Neuronal stem cell (in vitro differentiated cells): ENCODE results near the gene TEX29.

Experiments
- DNase-seq: peaks from one replicate; pipeline ENCODE4 v3.0.0-alpha.2; 2013; ENCODE audit warnings: low spot score
- H2AFZ ChIP-seq: one replicate; pipeline ENCODE4 v1.6.1; 2013; ENCODE audit warnings: mild to moderate bottlenecking, low read length, inconsistent platforms
- H2AK5ac ChIP-seq: 2 replicates; pipeline ENCODE4 v1.6.1; 2013; ENCODE audit warnings: low read depth, mild to moderate bottlenecking, inconsistent platforms, low read length, moderate library complexity, mixed read lengths
- H2BK120ac ChIP-seq: 2 replicates; pipeline ENCODE4 v1.6.1; 2013; ENCODE audit warnings: low read depth, mild to moderate bottlenecking, inconsistent platforms, low read length, moderate library complexity, mixed read lengths
- H2BK12ac ChIP-seq: one replicate; pipeline ENCODE4 v1.6.1; 2013; ENCODE audit warnings: low read length, inconsistent platforms
- H2BK15ac ChIP-seq: 2 replicates; pipeline ENCODE4 v1.6.1; 2013; ENCODE audit warnings: mild to moderate bottlenecking, low read length, inconsistent platforms, mixed read lengths
- H2BK5ac ChIP-seq: one replicate; pipeline ENCODE4 v1.6.1; 2013; ENCODE audit warnings: inconsistent platforms, mild to moderate bottlenecking, low read length, moderate library complexity
- H3K14ac ChIP-seq: one replicate; pipeline ENCODE4 v1.6.1; 2013; ENCODE audit warnings: low read length, inconsistent platforms
- H3K18ac ChIP-seq: 2 replicates; pipeline ENCODE4 v1.6.1; 2013; ENCODE audit warnings: low read length, inconsistent platforms
- H3K23ac ChIP-seq: 2 replicates; pipeline ENCODE4 v1.6.1; 2013; ENCODE audit warnings: low read depth, mild to moderate bottlenecking, mixed read lengths, low read length, inconsistent platforms; ENCODE audit not compliant: poor library complexity
- H3K27ac ChIP-seq: replicated peaks from 3 replicates; pipeline ENCODE4 v1.5.1; 2013; ENCODE audit warnings: low read length, inconsistent platforms
- H3K27me3 ChIP-seq, 3 experiments: 2 replicates each; pipeline ENCODE4 v1.6.1; 2013; ENCODE audit warnings: low read length in 3 of 3, mild to moderate bottlenecking in 2 of 3, inconsistent platforms in 1 of 3, low read depth in 1 of 3, mixed read lengths in 1 of 3, moderate library complexity in 1 of 3; ENCODE audit not compliant: control insufficient read depth in 3 of 3, insufficient read depth in 3 of 3
- H3K36me3 ChIP-seq, 2 donors: replicated peaks in 1 of 2; 2 replicates each; pipeline ENCODE4 v1.6.1; 2013; ENCODE audit warnings: low read length in 2 of 2; ENCODE audit not compliant: control insufficient read depth in 2 of 2, insufficient read depth in 2 of 2
- H3K4ac ChIP-seq: 2 replicates; pipeline ENCODE4 v1.6.1; 2013; ENCODE audit warnings: inconsistent platforms, mild to moderate bottlenecking, low read length, moderate library complexity
- H3K4me1 ChIP-seq, 2 donors: 1 replicate in 1 of 2; 2 replicates in 1 of 2; pipeline ENCODE4 v1.6.1; 2013; ENCODE audit warnings: low read length in 2 of 2, low read depth in 1 of 2; ENCODE audit not compliant: control insufficient read depth in 2 of 2, insufficient read depth in 1 of 2
- H3K4me2 ChIP-seq: one replicate; pipeline ENCODE4 v1.6.1; 2013; ENCODE audit warnings: mild to moderate bottlenecking, low read length, inconsistent platforms; ENCODE audit not compliant: insufficient read depth, poor library complexity, severe bottlenecking
- H3K4me3 ChIP-seq, 2 donors: 2 replicates each; pipeline ENCODE4 v1.5.1; 2013; ENCODE audit warnings: low read length in 2 of 2, mild to moderate bottlenecking in 2 of 2, inconsistent platforms in 1 of 2, moderate library complexity in 1 of 2
- H3K79me1 ChIP-seq: one replicate; pipeline ENCODE4 v1.6.1; 2013; ENCODE audit warnings: low read depth, mild to moderate bottlenecking, inconsistent platforms, low read length, moderate library complexity
- H3K9ac ChIP-seq: one replicate; pipeline ENCODE4 v1.6.1; 2013; ENCODE audit warnings: mild to moderate bottlenecking, low read depth, low read length, inconsistent platforms; ENCODE audit not compliant: poor library complexity
- H3K9me3 ChIP-seq, 2 donors: replicated peaks in 1 of 2; 2 replicates each; pipeline versions ENCODE3 to v1.6.1; 2013; ENCODE audit warnings: low read length in 2 of 2, mild to moderate bottlenecking in 2 of 2, inconsistent platforms in 1 of 2, low read depth in 1 of 2, mixed read lengths in 1 of 2, moderate library complexity in 1 of 2; ENCODE audit not compliant: control insufficient read depth in 2 of 2, insufficient read depth in 1 of 2
- H4K8ac ChIP-seq: one replicate; pipeline ENCODE4 v1.6.1; 2013; ENCODE audit warnings: low read depth, mild to moderate bottlenecking, inconsistent platforms, low read length, moderate library complexity
- H4K91ac ChIP-seq: one replicate; pipeline ENCODE4 v1.6.1; 2013; ENCODE audit warnings: low read length, low read depth, mild to moderate bottlenecking, inconsistent platforms; ENCODE audit not compliant: poor library complexity
- WGBS, 2 donors: extraction: QIAGEN DNeasy Blood & Tissue Kit; methylation state at CpG; one replicate each; pipeline ENCODE4 v1.1.7; 2013; ENCODE audit warnings: missing lambda C conversion rate in 2 of 2, mixed read lengths in 1 of 2; ENCODE audit not compliant: insufficient read length in 2 of 2, insufficient replicate concordance in 1 of 2; ENCODE audit errors: extremely low coverage in 2 of 2; 5-methylcytosine and 5-hydroxymethylcytosine counted together

The TEX29 gene

GRCh38 chr13:111327730-111328573, 7.5 kb downstream of the TEX29 start:
- Histone ChIP-seq H2AFZ (no peak overlapping the region), H3K4me1 (peaks cover 0 to 2% of the 10 kb centered on the region in 2 donors), H3K27ac (no peak overlapping the region), H4K8ac (no peak overlapping the region), H3K36me3 (no peaks in the 10 kb centered on the region), H4K91ac (no peak overlapping the region), H3K14ac (no peak overlapping the region), H2BK15ac (no peak overlapping the region), H3K79me1 (no peaks in the 10 kb centered on the region), H3K9me3 (peaks cover 0 to 2% of the 10 kb centered on the region in 2 donors), H3K4ac (no peak overlapping the region), H3K4me2 (no peak overlapping the region), H3K4me3 (no peak overlapping the region), H2AK5ac (peak overlapping the region; percentile 34), H2BK120ac (no peak overlapping the region), H3K27me3 (no peaks in the 10 kb centered on the region), H2BK12ac (no peak overlapping the region), H3K9ac (no peak overlapping the region), H2BK5ac (no peak overlapping the region), H3K18ac (no peak overlapping the region), H3K23ac (no peak overlapping the region)
- no peak for DNase-seq
- WGBS, 2 donors = no CpG with 5 or more reads among the region's 32 CpGs

DNA sequence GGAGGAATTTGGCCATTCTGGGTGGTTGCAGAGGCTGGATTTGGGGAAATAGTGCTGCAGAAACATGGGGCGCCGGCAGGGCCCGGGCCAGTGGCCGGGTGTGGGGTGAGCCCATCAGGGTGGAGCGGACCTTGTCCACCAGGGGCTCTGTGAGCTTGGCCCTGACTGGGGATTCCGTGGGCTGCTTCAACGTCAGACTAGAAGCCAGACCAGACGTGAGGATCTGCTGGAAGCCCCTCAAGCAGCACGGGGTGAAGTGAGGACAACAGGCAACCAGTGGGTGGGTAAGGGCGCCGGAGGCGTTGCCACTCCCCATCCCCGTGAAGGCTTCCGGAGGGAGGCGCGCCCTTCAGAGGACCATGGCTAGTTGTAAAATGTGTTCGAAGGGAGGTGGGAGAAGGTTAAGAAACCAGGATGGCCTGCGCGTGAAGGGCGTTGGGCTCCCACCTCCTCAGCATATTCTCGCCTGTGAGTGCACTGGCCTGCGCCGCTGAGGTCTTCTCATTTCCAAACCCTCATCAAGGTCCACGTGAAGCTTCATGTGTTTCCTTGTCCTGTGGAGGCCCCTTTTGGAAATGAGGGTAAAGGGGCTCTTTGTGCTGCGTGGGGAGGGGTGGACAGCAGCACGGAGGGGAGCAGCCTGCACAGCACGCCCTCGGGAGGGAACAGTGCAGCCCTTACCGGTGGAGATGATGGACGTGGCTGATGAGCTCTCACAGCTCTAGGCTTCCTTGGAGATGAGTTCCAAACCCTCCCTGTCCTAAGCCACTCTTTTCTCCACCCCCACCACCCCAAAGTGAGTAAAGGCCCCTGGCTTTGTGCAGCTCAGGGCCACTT, 8.3 kb downstream of the TEX29 start:
- Histone ChIP-seq H3K4me2 (no peak overlapping the region), H4K8ac (peak overlapping the region; percentile 43), H3K27ac (no peak overlapping the region), H3K18ac (no peak overlapping the region), H3K4me1 (peaks cover 0 to 2% of the 10 kb centered on the region in 2 donors), H3K9me3 (peaks cover 0 to 2% of the 10 kb centered on the region in 2 donors), H2AK5ac (peak overlapping the region; percentile 34), H3K14ac (peak overlapping the region; percentile 56), H3K36me3 (no peaks in the 10 kb centered on the region), H3K79me1 (no peaks in the 10 kb centered on the region), H2BK5ac (no peak overlapping the region), H2BK120ac (no peak overlapping the region), H3K9ac (no peak overlapping the region), H4K91ac (no peak overlapping the region), H3K4ac (no peak overlapping the region), H3K27me3 (no peaks in the 10 kb centered on the region), H2BK15ac (no peak overlapping the region), H3K4me3 (no peak overlapping the region), H2AFZ (no peak overlapping the region), H3K23ac (no peak overlapping the region), H2BK12ac (no peak overlapping the region)
- WGBS, 2 donors = no CpG with 5 or more reads among the region's 30 CpGs
- DNase-seq = no peak

DNA sequence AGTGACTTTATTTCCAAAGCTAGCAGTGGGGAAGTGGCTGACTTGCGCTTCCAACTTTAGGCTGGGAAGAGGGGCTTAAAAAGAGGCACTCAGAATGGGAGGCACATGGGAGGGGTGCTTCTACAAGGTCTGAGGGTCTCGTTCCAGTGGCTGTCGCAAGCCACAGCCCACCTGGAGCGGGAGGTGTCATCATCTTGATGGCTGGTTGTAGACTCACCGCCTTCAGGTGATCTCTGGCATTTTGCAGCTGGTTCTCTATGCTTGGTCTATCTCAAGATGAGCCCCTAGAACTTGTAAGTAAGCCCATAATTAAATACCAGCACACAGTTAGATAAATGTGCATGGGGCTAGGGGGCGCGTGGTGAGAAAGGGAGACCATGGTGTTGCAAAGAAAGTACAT, 9.2 kb downstream of the TEX29 start:
- no peak overlapping the region for H3K14ac ChIP-seq
- no peak overlapping the region for H2BK12ac ChIP-seq
- no peak overlapping the region for H3K9ac ChIP-seq
- peaks cover 2% of the 10 kb centered on the region in 2 donors for H3K9me3 ChIP-seq
- no CpG with 5 or more reads among the region's 7 CpGs for WGBS, 2 donors
- H3K4me3 ChIP-seq = no peak overlapping the region
- no peak overlapping the region for H3K23ac ChIP-seq
- H4K8ac ChIP-seq = no peak overlapping the region
- no peak overlapping the region for H3K4me2 ChIP-seq
- H3K4ac ChIP-seq = no peak overlapping the region
- no peak overlapping the region for H2BK5ac ChIP-seq
- H2AFZ ChIP-seq = no peak overlapping the region
- no peaks in the 10 kb centered on the region for H3K79me1 ChIP-seq
- H3K27me3 ChIP-seq = no peaks in the 10 kb centered on the region
- no peak overlapping the region for H3K18ac ChIP-seq
- H2BK120ac ChIP-seq = no peak overlapping the region
- no peak overlapping the region for H3K27ac ChIP-seq
- no peak overlapping the region for H4K91ac ChIP-seq
- no peak for DNase-seq
- H2AK5ac ChIP-seq = no peak overlapping the region
- H3K36me3 ChIP-seq = no peaks in the 10 kb centered on the region
- H3K4me1 ChIP-seq = peaks cover 0 to 2% of the 10 kb centered on the region in 2 donors
- H2BK15ac ChIP-seq = no peak overlapping the region

DNA sequence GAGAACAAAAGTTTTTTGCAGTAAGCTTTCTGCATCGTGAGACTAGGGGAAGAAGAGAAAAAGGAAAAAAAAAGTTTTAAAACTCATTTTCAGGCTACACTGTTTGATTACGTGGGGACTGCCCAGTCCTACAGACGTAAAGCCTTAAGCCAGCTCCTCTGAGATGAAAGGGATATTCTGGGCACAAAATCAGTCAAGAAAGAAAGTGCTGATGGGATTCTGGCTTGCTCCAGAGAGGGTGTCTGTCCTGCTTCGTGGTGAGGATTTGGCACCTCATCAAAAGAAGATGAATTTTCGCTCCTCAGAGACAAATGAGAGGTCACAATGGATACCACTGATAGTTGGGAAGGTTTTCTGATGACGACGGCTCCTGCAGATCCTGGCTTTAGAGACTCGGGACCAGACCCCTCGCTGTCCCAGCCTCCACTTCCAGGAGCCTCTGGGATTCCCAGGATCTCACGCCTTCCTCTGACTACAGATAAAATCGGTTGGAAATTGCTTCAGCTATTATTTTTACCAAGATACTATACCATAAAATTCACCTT, 9.7 kb downstream of the TEX29 start:
- Histone ChIP-seq H3K36me3 (no peaks in the 10 kb centered on the region), H2BK5ac (no peak overlapping the region), H4K8ac (no peak overlapping the region), H4K91ac (no peak overlapping the region), H3K9ac (no peak overlapping the region), H3K27ac (no peak overlapping the region), H3K23ac (no peak overlapping the region), H3K79me1 (no peaks in the 10 kb centered on the region), H3K4ac (no peak overlapping the region), H3K9me3 (peaks cover 2% of the 10 kb centered on the region in 2 donors), H2AK5ac (no peak overlapping the region), H3K18ac (no peak overlapping the region), H3K4me3 (no peak overlapping the region), H2AFZ (no peak overlapping the region), H3K14ac (no peak overlapping the region), H2BK15ac (no peak overlapping the region), H2BK12ac (no peak overlapping the region), H3K4me2 (no peak overlapping the region), H3K4me1 (no peaks in the 10 kb centered on the region), H2BK120ac (no peak overlapping the region), H3K27me3 (no peaks in the 10 kb centered on the region)
- no CpG with 5 or more reads among the region's 11 CpGs for WGBS, 2 donors
- DNase-seq = no peak
